NCI-H510A treated with DMSO at 0.1 percent for 48 hours (cell line): ENCODE data around the gene COG5.
"Not testable (repeated sequence)": the region's sequence is repeated elsewhere in the genome, so short reads cannot be mapped to it uniquely, and the experiment has no call there.

Source experiments
- DNase-seq: peaks from one replicate; lab custom pipeline; 2025; lab: John Stamatoyannopoulos, UW

The COG5 gene

GRCh38 chr7:107155726-107156125 is 408.0 kb downstream of the COG5 start:
- not testable (repeated sequence) for DNase-seq

GRCh38 chr7:107154826-107155225 is 408.9 kb downstream of the COG5 start:
- DNase-seq, result no peak

GRCh38 chr7:107152011-107152410 is 411.7 kb downstream of the COG5 start:
- no peak for DNase-seq
